Activated T-helper 17 cell treated with anti-CD3 and anti-CD28 coated beads, Interleukin-2, amount 50 U/mL, for 72 hours (primary cell): ENCODE measurements around the gene ACO2. TPM values are rescaled to one million over a fixed set of nuclear protein-coding genes. Genes with fewer than 3 reads are reported as not detected.

Experiments used
- ATAC-seq: fragments of 150-1000 bp; cut with Tn5 transposase; replicated peaks from 2 replicates; pipeline ENCODE4 v1.10.0; 2021; ENCODE audit warnings: mild to moderate bottlenecking, moderate library complexity
- H3K27ac Mint-ChIP-seq: one replicate; pipeline ENCODE4 v1.8.0; 2022; ENCODE audit warnings: mixed read lengths
- H3K27me3 Mint-ChIP-seq: one replicate; pipeline ENCODE4 v1.8.0; 2022; ENCODE audit warnings: mixed read lengths
- H3K36me3 Mint-ChIP-seq: one replicate; pipeline ENCODE4 v1.8.0; 2022; ENCODE audit warnings: low read depth, mild to moderate bottlenecking, mixed read lengths
- H3K4me1 Mint-ChIP-seq: one replicate; pipeline ENCODE4 v1.8.0; 2022; ENCODE audit warnings: mixed read lengths
- H3K4me3 Mint-ChIP-seq: one replicate; pipeline ENCODE4 v1.8.0; 2022; ENCODE audit warnings: mild to moderate bottlenecking, mixed read lengths
- H3K9me3 Mint-ChIP-seq: one replicate; pipeline ENCODE4 v1.8.0; 2022; ENCODE audit warnings: mixed read lengths
- total RNA-seq, 2 donors: library from RNA; stranded (reverse); gene quantifications; one replicate each; pipeline ENCODE4 v1.2.3, GENCODE V29; 2022

The ACO2 gene
- total RNA-seq, 2 donors from 2014 or later, result 67.8 to 106 TPM

- H3K9me3 Mint-ChIP-seq, result no peaks in the 10 kb centered on the region
- no peak for ATAC-seq
- peaks cover 45% of the 10 kb centered on the region for H3K36me3 Mint-ChIP-seq
- no peaks in the 10 kb centered on the region for H3K27me3 Mint-ChIP-seq
- no peaks in the 10 kb centered on the region for H3K4me1 Mint-ChIP-seq
- no peak overlapping the region for H3K27ac Mint-ChIP-seq
- no peak overlapping the region for H3K4me3 Mint-ChIP-seq
Measured at GRCh38 chr22:41521126-41521525, 52.2 kb downstream of the ACO2 start.

GRCh38 chr22:41522813-41523212, 53.9 kb downstream of the ACO2 start:
- Mint-ChIP-seq H3K27ac (peak overlapping the region; percentile 42), H3K4me3 (no peak overlapping the region), H3K9me3 (no peaks in the 10 kb centered on the region), H3K27me3 (no peaks in the 10 kb centered on the region), H3K36me3 (peaks cover 59% of the 10 kb centered on the region), H3K4me1 (no peaks in the 10 kb centered on the region)
- ATAC-seq, result no peak

- Mint-ChIP-seq H3K9me3 (no peaks in the 10 kb centered on the region), H3K27ac (peak overlapping the region; percentile 54), H3K27me3 (no peaks in the 10 kb centered on the region), H3K36me3 (peaks cover 66% of the 10 kb centered on the region), H3K4me1 (no peaks in the 10 kb centered on the region), H3K4me3 (no peak overlapping the region)
- no peak for ATAC-seq
Measured at GRCh38 chr22:41523464-41524221, 54.7 kb downstream of the ACO2 start.

- Mint-ChIP-seq H3K4me1 (no peaks in the 10 kb centered on the region), H3K27me3 (no peaks in the 10 kb centered on the region), H3K36me3 (peaks cover 71% of the 10 kb centered on the region), H3K27ac (peak overlapping the region; percentile 54), H3K9me3 (no peaks in the 10 kb centered on the region), H3K4me3 (no peak overlapping the region)
- no peak for ATAC-seq
Measured at GRCh38 chr22:41524251-41524661, 55.3 kb downstream of the ACO2 start.

GRCh38 chr22:41524809-41525449, 56.0 kb downstream of the ACO2 start:
- Mint-ChIP-seq H3K9me3 (no peaks in the 10 kb centered on the region), H3K27ac (peak overlapping the region; percentile 54), H3K4me3 (no peak overlapping the region), H3K27me3 (no peaks in the 10 kb centered on the region), H3K36me3 (peaks cover 73% of the 10 kb centered on the region), H3K4me1 (no peaks in the 10 kb centered on the region)
- peak; percentile 73 for ATAC-seq

- Mint-ChIP-seq H3K27ac (peak overlapping the region; percentile 78), H3K4me3 (no peak overlapping the region), H3K4me1 (no peaks in the 10 kb centered on the region), H3K36me3 (peaks cover 79% of the 10 kb centered on the region), H3K27me3 (no peaks in the 10 kb centered on the region), H3K9me3 (no peaks in the 10 kb centered on the region)
- ATAC-seq, result no peak
Measured at GRCh38 chr22:41525450-41526225, 56.7 kb downstream of the ACO2 start.

GRCh38 chr22:41526226-41526829, 57.4 kb downstream of the ACO2 start:
- H3K27me3 Mint-ChIP-seq, result no peaks in the 10 kb centered on the region
- peak overlapping the region; percentile 78 for H3K27ac Mint-ChIP-seq
- H3K36me3 Mint-ChIP-seq, result peaks cover 78% of the 10 kb centered on the region
- no peaks in the 10 kb centered on the region for H3K4me1 Mint-ChIP-seq
- ATAC-seq, result peak; percentile 9
- no peaks in the 10 kb centered on the region for H3K9me3 Mint-ChIP-seq
- no peak overlapping the region for H3K4me3 Mint-ChIP-seq

- Mint-ChIP-seq H3K9me3 (no peaks in the 10 kb centered on the region), H3K4me3 (no peak overlapping the region), H3K36me3 (peaks cover 84% of the 10 kb centered on the region), H3K27ac (no peak overlapping the region), H3K27me3 (no peaks in the 10 kb centered on the region), H3K4me1 (no peaks in the 10 kb centered on the region)
- peak; percentile 65 for ATAC-seq
Measured at GRCh38 chr22:41526830-41527799, 58.2 kb downstream of the ACO2 start.

GRCh38 chr22:41528132-41528766, 59.3 kb downstream of the ACO2 start:
- peaks cover 83% of the 10 kb centered on the region for H3K36me3 Mint-ChIP-seq
- H3K9me3 Mint-ChIP-seq, result no peaks in the 10 kb centered on the region
- H3K27me3 Mint-ChIP-seq, result no peaks in the 10 kb centered on the region
- H3K27ac Mint-ChIP-seq, result no peak overlapping the region
- no peak overlapping the region for H3K4me3 Mint-ChIP-seq
- ATAC-seq, result no peak
- no peaks in the 10 kb centered on the region for H3K4me1 Mint-ChIP-seq

GRCh38 chr22:41528938-41529561, 60.1 kb downstream of the ACO2 start:
- H3K9me3 Mint-ChIP-seq, result no peaks in the 10 kb centered on the region
- H3K36me3 Mint-ChIP-seq, result peaks cover 86% of the 10 kb centered on the region
- H3K27ac Mint-ChIP-seq, result no peak overlapping the region
- H3K4me3 Mint-ChIP-seq, result no peak overlapping the region
- ATAC-seq, result no peak
- no peaks in the 10 kb centered on the region for H3K4me1 Mint-ChIP-seq
- H3K27me3 Mint-ChIP-seq, result no peaks in the 10 kb centered on the region

- H3K4me1 Mint-ChIP-seq, result no peaks in the 10 kb centered on the region
- no peak overlapping the region for H3K27ac Mint-ChIP-seq
- no peak overlapping the region for H3K4me3 Mint-ChIP-seq
- no peak for ATAC-seq
- H3K9me3 Mint-ChIP-seq, result no peaks in the 10 kb centered on the region
- H3K27me3 Mint-ChIP-seq, result no peaks in the 10 kb centered on the region
- H3K36me3 Mint-ChIP-seq, result peaks cover 78% of the 10 kb centered on the region
Measured at GRCh38 chr22:41530890-41531714, 62.2 kb downstream of the ACO2 start.

- Mint-ChIP-seq H3K4me1 (no peaks in the 10 kb centered on the region), H3K27ac (no peak overlapping the region)
Measured at GRCh38 chr22:41531715-41532477, 63.0 kb downstream of the ACO2 start.

More at GRCh38 chr22:41531715-41532477, 63.0 kb downstream of the ACO2 start:
- no peak for ATAC-seq
- H3K36me3 Mint-ChIP-seq, result peaks cover 72% of the 10 kb centered on the region
- no peak overlapping the region for H3K4me3 Mint-ChIP-seq
- H3K9me3 Mint-ChIP-seq, result no peaks in the 10 kb centered on the region
- no peaks in the 10 kb centered on the region for H3K27me3 Mint-ChIP-seq
